Tongue (tissue), 3 donors: Measurements from ENCODE around the gene CD68. TPM values are rescaled to one million over a fixed set of nuclear protein-coding genes. Genes with fewer than 3 reads are reported as not detected.
"Not testable (repeated sequence)": the region's sequence is repeated elsewhere in the genome, so short reads cannot be mapped to it uniquely, and the experiment has no call there.

Source experiments
- DNase-seq: peaks from one replicate; pipeline ENCODE4 v3.0.0-alpha.2; 2015
- small RNA-seq: library from RNA; depleted of rRNA; stranded (forward); fragments of <200 nt; gene quantifications from one replicate; pipeline ENCODE3, GENCODE V24; 2014; ENCODE audit warnings: low replicate concordance
- total RNA-seq: library from RNA; depleted of rRNA; stranded (reverse); fragments of >200 nt; gene quantifications from one replicate; pipeline ENCODE4 v1.2.3, GENCODE V29; 2014

CD68 gene
- total RNA-seq, 1 donor from 2014 or later, result 2.4 TPM

DNA sequence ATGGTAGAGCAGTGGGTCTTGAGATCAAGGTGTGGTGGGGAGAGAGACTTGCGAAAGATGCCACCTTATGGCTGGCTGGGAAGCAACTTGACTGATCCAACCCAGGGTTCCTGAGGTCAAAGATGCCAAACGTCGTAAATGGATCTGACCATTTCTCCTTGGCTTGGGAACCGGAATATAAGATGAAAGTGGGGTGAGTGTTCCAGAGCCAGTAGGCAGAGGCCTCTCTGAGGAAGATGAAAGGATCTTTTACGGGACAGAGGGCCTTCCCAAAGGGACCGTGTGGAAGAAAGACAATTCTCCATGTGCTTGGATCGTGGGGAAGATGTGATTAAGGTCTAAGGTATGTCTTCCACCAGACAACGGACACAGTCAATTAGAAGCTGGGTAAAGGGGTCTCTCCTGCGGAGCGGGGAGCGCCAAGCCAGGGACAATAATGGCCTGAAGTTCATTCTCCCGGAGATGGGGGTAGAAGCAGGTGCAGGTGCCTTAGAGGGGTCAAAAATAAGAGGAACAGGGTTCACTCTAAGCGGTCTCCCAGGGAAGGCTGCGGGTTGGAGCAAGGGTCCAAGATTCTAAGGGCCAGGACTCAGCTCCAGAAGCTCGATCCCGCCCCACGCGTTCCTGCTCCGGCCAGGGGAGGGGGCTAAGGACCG is 34.5 kb downstream of the CD68 start:
- DNase-seq, result no peak

DNA sequence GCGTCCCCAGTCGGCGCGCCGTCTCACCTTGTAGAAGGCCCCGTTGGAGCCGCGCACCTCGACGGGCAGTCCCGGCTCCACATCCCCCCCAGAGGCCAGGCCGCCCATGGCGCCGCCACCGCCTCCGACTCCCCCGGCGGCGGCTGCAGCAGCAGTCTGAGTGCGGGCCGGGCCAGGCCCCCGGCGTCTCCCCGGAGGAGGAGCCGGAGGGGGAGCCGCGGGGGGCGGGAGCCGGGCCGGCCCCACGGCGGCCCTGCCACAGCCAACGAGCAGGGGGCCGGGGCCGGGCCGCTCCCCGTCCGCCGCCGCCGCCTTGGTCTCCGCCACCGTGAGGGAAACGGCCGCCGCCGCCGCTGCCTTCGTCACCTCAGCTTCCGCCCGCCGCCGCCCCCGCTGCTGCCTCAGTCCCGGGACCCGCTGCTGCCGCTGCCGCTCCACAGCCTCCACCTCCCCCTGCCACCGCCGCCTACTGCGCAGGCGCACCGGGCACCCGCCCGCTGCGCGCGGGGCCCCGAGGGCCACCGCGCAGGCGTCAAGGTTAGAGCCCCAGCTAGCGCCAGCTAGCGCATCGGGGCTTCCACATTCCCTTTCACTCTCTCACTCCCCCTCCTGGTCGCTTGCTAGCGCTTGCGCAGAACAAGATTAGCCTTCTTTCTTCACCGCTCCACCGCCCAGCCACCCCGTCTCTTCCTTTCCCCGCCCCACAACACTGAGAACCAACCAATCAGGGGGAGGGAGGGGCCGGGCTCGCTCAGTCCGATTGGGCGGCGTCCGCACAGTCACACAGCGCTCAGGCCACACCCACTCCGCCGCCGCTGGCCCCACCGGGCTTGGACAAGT is 35.2 kb downstream of the CD68 start, which contains the start of gene FXR2:
Gene FXR2, minus strand, starts transcription at position 473 of the 840 bp plus-strand sequence. Its CDS starts 365 bp downstream, at position 108.
- peak; percentile 100 for DNase-seq

DNA sequence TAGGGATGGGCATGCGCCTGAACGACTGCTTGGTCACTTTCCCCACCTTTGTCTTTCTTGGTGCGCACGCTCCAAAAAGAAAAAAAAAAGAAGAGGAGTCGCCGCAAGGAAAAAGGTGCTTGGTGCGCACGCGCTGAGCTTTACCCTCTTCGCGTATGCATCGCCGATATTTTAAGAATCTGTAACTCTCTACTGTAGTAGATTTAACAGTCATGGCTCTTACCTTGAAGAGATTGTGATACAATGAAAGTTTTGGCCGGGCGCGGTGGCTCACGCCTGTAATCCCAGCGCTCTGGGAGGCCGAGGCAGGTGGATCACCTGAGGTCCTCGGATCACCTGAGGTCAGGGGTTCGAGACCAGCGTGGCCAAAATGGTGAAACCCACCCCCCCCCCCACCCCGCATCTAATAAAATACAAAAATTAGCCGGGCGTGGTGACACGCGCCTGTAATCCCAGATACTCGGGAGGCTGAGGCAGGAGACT is 35.9 kb downstream of the CD68 start:
- no peak for DNase-seq

DNA sequence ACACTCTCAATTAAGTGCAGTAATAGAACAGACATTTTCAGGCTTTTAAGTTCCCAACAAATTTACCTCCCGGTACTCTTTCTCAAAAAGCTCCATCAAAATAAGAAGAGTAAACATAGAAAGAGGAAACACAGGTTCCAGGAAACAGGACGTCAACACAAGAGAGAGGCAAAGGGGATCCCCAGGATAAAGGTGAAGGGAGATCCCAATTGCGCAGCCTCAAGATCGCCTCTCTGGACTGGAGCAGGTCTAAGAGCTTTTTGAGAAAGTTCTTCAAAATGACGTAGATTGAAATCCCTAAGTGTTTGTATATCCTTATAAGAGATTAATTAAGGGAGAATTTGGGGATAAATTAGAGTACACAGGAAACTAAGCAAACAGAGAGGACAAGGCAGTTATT is 39.2 kb downstream of the CD68 start:
- no peak for DNase-seq

DNA sequence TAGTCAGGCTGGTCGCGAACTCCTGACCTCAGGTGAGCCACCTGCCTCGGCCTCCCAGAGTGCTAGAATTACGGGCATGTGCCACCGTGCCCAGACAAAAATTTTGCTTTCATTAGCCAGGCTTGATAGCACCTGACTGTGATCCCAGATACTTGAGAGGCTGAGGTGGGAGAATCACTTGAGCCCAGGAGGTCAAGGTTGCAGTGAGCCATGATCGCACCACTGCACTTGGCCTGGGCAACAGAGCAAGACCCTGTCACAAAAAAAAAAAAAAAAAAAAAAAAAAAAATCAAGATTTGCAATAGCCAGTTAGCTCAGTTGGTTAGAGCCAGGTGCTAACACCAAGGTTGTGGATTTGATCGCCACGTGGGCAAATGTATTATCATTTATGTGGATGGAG is 41.4 kb downstream of the CD68 start:
- DNase-seq, result no peak

DNA sequence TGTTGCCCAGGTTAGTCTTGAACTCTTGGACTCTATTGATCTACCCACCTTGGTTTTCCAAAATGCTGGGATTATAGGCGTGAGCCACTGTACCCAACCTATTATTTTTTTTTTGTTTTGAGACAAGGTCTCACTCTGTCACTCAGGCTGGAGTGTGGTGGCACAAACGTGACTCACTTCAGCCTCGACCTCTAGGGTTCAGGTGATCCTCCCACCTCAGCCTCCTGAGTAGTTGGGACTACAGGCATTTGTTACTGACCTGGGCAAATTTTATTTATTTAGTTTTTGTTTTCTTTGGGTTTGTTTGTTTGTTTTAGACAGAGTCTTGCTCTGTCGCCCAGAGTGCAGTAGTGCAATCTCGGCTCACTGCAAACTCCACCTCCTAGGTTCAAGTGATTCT is 44.2 kb downstream of the CD68 start:
- no peak for DNase-seq

DNA sequence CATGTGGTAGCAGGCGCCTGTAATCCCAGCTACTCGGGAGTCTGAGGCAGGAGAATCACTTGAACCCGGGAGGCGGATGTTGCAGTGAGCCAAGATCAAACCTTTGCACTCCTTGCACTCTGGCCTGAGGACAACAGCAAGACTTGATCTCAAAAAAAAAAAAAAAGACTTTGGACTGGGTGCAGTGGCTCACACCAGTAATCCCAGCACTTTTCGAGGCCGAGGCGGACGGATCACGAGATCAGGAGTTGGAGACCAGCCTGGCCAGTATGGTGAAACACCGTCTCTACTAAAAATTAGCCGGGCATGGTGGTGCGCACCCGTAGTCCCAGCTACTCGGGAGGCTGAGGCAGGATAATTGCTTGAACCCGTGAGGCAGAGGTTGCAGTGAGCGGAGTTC is 46.3 kb downstream of the CD68 start:
- not testable (repeated sequence) for DNase-seq

DNA sequence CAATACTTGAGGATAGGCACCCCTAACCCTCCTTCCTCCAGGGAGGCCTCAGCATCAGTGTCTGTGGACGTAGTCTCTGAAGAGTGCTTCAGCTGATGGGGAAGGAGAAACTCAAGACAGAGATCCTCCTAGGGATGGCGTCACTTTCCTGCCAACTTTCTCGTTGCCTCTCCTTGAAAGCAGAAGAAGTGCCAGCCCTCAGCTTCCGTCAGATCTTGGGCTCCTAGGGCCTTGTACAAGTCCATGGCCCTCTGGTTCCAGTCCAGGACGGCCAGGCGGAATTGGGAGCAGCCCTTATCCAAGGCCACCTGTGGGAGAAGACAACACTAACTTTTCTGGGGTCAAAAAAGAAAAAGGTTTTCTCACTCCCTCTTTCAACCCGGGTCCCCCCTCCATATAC is 46.9 kb downstream of the CD68 start:
- no peak for DNase-seq

DNA sequence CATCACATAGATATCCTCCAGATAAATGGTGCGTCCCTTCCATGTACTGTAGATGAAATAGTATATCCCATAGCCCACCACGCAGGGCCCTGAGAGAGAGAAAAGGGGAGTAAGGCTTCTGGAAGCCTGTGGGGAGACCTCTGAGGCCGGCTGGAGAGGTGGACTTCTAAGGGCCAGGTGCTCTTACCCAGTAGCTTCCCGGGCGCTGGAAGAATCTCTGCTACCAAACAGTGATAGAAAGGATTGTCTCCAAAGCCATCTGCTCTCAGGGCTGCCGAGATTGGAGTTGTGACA is 47.5 kb downstream of the CD68 start:
- DNase-seq, result no peak

DNA sequence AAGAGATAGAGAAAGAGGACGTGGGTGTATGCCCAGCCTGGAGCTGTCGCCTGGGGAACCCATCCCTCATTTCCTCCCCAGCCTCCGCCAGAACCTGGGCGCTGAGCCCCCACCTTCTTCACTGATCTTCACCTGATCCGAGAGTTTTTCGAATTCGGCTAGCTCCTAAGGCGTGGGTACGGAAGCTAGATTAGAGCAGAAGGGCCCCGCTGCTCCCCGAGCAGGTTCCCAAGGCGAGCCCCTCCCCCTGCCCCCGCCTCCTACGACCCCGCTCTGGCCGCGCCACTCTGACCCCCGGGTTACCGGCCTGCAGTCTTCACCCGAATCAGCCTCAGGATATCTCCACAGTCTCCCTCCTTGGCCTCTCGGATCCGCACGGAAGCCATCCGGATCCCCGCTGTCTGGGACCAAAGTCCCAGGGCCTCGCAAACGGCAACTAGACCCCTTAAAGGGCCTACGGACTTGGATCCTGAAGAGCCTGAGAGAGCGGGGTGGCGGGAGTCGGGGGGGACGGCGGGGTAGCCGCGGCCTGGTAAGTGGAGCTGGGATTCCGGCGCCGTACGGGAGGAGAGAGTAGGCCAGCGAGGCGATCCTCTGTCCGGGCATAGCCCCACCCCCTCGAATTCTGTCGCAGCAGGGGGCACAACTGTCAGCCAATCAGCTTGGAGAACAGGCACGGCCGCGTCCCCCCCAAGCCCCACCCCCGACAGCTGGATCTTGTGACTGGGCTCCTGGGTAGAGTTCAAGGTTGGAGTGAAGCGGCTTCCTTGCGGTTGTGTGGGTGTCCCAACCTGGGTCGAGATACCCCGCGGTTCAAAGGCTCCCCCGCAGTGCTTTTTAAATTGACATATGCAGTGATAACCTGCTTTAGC is 48.0 kb downstream of the CD68 start, which contains the start of gene SAT2:
Gene SAT2, minus strand, starts transcription at position 572 of the 872 bp plus-strand sequence. Its CDS starts 186 bp downstream, at position 386.
- DNase-seq, result peak; percentile 98

DNA sequence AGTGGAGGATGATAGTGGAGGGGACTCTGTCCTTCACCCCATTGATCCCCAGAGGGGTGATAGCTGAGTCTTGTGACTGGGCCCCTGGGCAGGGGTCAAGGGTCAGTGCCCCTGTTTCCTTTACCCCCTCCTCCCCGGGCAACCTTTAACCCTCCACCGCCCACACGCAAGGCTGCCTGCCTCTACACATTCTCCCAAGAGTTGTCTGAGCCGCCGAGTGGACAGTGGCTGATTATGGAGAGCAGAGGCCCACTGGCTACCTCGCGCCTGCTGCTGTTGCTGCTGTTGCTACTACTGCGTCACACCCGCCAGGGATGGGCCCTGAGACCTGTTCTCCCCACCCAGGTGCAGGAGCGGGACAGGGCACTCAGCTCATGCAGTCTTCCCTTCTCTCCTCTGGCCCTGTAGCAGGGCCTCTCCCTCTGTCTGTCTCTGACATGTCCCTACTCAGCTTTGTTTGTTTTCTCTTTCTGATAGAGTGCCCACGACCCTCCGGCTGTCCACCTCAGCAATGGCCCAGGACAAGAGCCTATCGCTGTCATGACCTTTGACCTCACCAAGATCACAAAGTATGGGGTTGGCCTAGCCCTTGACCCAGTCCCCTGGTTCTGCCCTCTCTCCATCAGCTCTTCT is 50.6 kb downstream of the CD68 start, which contains the start of gene SHBG:
Gene SHBG, plus strand, starts transcription at position 197 of the 633 bp plus-strand sequence. Its CDS starts 38 bp downstream, at position 235.
- DNase-seq, result no peak

Small RNAs within 50 kb of the gene (small RNA-seq; reads per million reads assigned to genes)
- gene CD68 (not detected), gene RF00019 (not detected), gene SNORA48 (not detected), gene SNORD10 (not detected)

Other genes starting within 250 kb of the CD68 start
- 1.7 TPM for gene ACAP1, start 243.1 kb upstream of the CD68 start, total RNA-seq
- gene KCTD11, start 227.5 kb upstream of the CD68 start, total RNA-seq, result 3.4 TPM
- gene TMEM95, start 224.5 kb upstream of the CD68 start, total RNA-seq, result not detected
- 2.1 TPM for gene TNK1, start 198.5 kb upstream of the CD68 start, total RNA-seq
- gene PLSCR3, start 185.1 kb upstream of the CD68 start, total RNA-seq, result 9.4 TPM
- 69.0 TPM for gene TMEM256, start 175.5 kb upstream of the CD68 start, total RNA-seq
- 9.3 TPM for gene NLGN2, start 171.8 kb upstream of the CD68 start, total RNA-seq
- not detected for gene SPEM1, start 159.3 kb upstream of the CD68 start, total RNA-seq
- gene SPEM2, start 154.0 kb upstream of the CD68 start, total RNA-seq, result not detected
- not detected for gene SPEM3, start 150.8 kb upstream of the CD68 start, total RNA-seq
- gene TMEM102, start 144.2 kb upstream of the CD68 start, total RNA-seq, result 2.4 TPM
- gene FGF11, start 140.1 kb upstream of the CD68 start, total RNA-seq, result 5.4 TPM
- gene CHRNB1, start 134.6 kb upstream of the CD68 start, total RNA-seq, result 27.9 TPM
- 22.9 TPM for gene ZBTB4, start 100.0 kb upstream of the CD68 start, total RNA-seq
- gene SLC35G6, start 98.2 kb upstream of the CD68 start, total RNA-seq, result not detected
- 71.4 TPM for gene POLR2A, start 95.3 kb upstream of the CD68 start, total RNA-seq
- gene TNFSF12, start 30.6 kb upstream of the CD68 start, total RNA-seq, result 18.0 TPM
- gene TNFSF13, start 20.9 kb upstream of the CD68 start, total RNA-seq, result 6.6 TPM
- gene SENP3, start 17.7 kb upstream of the CD68 start, total RNA-seq, result 36.8 TPM
- 27.4 TPM for gene MPDU1, start 4.2 kb downstream of the CD68 start, total RNA-seq
- gene SOX15, start 10.5 kb downstream of the CD68 start, total RNA-seq, result 9.6 TPM
- gene FXR2, start 35.3 kb downstream of the CD68 start, total RNA-seq, result 47.8 TPM
- gene SAT2, start 48.2 kb downstream of the CD68 start, total RNA-seq, result 33.2 TPM
- gene SHBG, start 50.5 kb downstream of the CD68 start, total RNA-seq, result not detected
- gene ATP1B2, start 71.3 kb downstream of the CD68 start, total RNA-seq, result 0.92 TPM
- 23.6 TPM for gene TP53, start 107.9 kb downstream of the CD68 start, total RNA-seq
- 5.2 TPM for gene WRAP53, start 108.8 kb downstream of the CD68 start, total RNA-seq
- gene EFNB3, start 125.6 kb downstream of the CD68 start, total RNA-seq, result 2.3 TPM
- 0.31 TPM for gene DNAH2, start 138.1 kb downstream of the CD68 start, total RNA-seq